Muscle of back (tissue), 11 donors: ENCODE measurements around the gene IL10RB. TPM values are rescaled to one million over a fixed set of nuclear protein-coding genes. Genes with fewer than 3 reads are reported as not detected.
"Not testable (repeated sequence)": the region's sequence is repeated elsewhere in the genome, so short reads cannot be mapped to it uniquely, and the experiment has no call there.

Source experiments
- DNase-seq, 3 donors: peaks; one replicate each; pipeline versions ENCODE4 v3.0.0 to v3.0.0-alpha.2; 2013
- polyA plus RNA-seq, 10 donors: library from polyadenylated mRNA; unstranded; fragments of 120-200 nt; gene quantifications; one replicate each; pipeline ENCODE4 v1.2.1, GENCODE V29; 2013; ENCODE audit not compliant: insufficient read length in 10 of 10

The IL10RB gene
- polyA plus RNA-seq, 10 donors: 14.9 to 24.8 (median 18.4) TPM

GRCh38 chr21:33238565-33239255, 27.5 kb upstream of the IL10RB start:
- DNase-seq: no peak

DNA sequence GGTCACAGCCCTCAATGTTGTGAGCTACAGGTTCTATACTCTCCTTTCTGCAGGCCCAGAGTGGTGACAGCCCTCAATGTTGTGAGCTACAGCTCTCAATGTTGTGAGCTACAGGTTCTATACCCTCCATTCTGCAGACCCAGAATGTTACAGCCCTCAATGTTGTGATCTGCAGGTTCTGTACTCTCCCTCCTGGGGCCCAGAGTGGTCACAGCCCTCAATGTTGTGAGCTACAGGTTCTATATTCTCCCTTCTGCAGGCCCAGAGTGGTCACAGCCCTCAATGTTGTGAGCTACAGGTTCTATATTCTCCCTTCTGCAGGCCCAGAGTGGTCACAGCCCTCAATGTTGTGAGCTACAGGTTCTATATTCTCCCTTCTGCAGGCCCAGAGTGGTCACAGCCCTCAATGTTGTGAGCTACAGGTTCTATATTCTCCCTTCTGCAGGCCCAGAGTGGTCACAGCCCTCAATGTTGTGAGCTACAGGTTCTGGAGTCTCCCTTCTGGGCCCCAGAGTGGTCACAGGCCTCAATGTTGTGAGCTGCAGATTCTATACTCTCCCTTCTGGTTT, 26.5 kb upstream of the IL10RB start:
- not testable (repeated sequence) for DNase-seq

- DNase-seq: no peak
These were observed 25.8 kb upstream of the IL10RB start for GRCh38 chr21:33240404-33240803.

DNA sequence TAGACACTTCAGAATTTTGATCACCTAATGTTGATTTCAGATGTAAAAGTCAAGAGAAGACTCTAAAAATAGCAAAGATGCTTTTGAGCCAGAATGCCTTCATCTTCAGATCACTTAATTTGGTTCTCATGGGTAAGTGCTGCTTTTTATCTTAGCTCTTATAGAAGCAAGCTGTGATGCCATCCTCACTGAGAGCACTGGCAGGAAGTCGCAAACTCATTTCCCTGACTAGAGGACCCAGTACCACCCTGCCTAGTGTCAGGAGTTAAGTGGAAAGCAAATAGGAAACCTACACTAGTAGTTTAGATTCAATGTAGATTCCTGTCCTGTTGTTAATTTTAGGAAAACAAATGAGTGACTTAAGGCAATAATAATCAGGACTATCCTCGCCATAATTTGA, 24.3 kb upstream of the IL10RB start:
- no peak for DNase-seq

DNA sequence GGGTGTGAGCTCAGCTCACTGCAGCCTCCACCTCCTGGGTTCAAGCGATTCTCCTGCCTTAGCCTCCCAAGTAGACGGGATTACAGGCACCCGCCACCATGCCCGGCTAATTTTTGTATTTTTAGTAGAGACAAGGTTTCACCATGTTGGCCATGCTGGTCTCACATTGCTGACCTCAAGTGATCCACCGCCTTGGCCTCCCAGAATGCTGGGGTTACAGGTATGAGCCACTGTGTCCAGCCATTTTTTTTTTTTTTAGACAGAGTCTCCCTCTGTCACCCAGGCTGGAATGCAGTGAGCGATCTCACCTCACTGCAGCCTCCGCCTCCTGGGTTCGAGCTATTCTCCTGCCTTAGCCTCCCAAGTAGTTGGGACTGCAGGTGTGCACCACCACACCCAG, 23.3 kb upstream of the IL10RB start:
- DNase-seq: not testable (repeated sequence)

DNA sequence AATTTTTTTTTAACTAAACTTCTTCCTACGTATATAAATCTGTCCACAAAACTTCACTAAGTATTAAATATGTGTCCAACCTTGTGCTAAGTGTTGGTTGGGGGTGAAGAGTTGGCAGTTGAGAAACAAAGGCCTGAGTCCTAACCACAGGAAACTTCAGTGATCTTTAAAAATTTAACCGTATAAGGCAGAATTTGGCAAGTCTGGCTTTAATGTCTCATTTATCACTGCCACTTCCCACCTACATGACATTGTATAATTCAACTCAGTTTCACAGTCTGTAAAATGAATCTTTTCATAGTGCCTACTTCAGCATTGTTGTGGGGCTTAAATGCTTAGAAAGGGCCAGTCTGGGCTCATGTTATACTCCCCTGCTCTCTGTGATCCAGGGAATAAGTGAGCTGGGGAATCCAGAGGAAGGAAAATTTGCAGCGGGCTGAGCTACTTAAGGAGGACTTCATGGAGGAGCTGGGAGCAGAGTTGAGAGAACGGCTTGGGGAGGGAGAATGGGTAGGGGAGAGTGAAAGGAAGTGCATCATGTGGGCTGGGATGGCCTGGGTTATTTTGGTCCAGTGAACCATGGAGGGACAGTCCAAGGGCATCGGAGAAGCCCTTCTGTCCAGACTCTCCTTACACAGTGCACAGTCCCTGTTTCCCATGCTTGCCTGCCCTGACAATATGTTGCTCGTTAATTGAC, 21.9 kb upstream of the IL10RB start:
- DNase-seq: no peak

DNA sequence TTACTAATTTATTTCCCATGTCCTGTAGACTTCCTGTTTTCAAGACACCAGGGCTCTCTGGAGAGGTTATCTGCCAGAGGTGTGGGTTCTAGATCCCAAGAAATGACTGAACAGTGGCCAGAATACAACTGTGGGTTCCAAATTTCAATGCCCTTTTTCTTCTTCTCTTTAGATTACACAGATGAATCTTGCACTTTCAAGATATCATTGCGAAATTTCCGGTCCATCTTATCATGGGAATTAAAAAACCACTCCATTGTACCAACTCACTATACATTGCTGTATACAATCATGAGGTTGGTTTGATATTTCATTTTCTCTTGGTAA, 21.4 kb upstream of the IL10RB start:
- DNase-seq: no peak

GRCh38 chr21:33245289-33245918, 20.8 kb upstream of the IL10RB start:
- no peak for DNase-seq

- DNase-seq: no peak
These were observed 19.7 kb upstream of the IL10RB start for GRCh38 chr21:33246506-33246905.

- DNase-seq: no peak
These were observed 19.2 kb upstream of the IL10RB start for GRCh38 chr21:33246963-33247362.

- DNase-seq: peak in 1 of 3 donors; percentile 46
These were observed 18.6 kb upstream of the IL10RB start for GRCh38 chr21:33247599-33247998.

GRCh38 chr21:33249331-33250002, 16.7 kb upstream of the IL10RB start:
- no peak for DNase-seq

- no peak for DNase-seq
These were observed 15.0 kb upstream of the IL10RB start for GRCh38 chr21:33251119-33251518.

DNA sequence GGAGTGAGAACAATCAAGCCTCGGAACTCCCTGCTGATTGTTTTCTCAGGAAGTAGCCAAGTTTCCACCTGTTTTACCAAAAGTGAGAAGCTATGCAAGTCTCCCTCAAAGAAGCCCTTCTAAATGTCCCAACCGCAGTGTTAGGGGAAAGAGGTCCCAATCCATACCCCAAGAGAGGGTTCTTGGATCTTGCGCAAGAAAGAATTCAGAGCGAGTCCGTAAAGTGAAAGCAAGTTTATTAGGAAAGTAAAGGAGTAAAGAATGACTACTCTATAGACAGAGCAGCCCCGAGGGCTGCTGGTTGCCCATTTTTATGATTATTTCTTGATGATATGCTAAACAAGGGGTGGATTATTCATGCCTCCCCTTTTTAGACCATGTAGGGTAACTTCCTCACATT, 12.8 kb upstream of the IL10RB start:
- DNase-seq: not testable (repeated sequence)

GRCh38 chr21:33254766-33255165, 11.4 kb upstream of the IL10RB start:
- DNase-seq: no peak

DNA sequence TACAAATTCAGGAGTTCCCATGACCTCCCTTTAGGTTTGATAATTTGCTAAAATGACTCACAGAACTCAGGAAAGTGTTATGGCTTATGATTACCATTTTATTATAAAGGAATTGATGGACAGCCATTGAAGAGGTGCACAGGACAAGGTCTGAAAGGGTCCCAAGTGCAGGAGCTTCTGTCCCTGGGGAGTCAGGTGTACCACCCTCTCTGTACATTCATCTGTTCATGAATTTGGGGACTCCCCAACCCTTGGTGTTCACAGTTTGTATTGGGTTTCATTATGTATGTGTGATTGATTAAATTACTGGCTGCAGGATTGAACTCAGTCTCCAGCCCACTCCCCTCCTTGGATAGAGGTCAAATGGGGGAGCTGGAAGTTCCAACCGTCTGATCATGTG, 10.8 kb upstream of the IL10RB start:
- no peak for DNase-seq

DNA sequence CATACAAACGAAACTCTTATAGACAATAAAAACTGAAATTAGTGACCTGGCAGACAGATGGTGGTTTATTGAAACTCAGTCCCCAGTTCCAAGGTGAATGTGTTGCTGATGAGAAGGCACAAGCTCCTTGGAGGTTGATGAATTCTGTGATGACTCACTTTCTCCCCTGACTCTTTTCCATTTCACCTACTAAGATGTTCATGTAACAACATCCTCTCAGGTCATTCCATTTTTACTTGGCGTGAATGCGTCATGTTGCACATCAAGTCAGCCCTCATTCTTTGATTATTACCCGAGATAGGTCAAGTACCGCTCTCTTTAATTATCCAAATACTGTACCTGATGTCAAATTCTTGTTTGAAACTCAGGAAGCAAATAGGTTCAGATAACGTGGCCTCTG, 10.1 kb upstream of the IL10RB start:
- no peak for DNase-seq

GRCh38 chr21:33257094-33257803, 8.9 kb upstream of the IL10RB start:
- DNase-seq: no peak

- no peak for DNase-seq
These were observed 7.7 kb upstream of the IL10RB start for GRCh38 chr21:33258475-33258874.

DNA sequence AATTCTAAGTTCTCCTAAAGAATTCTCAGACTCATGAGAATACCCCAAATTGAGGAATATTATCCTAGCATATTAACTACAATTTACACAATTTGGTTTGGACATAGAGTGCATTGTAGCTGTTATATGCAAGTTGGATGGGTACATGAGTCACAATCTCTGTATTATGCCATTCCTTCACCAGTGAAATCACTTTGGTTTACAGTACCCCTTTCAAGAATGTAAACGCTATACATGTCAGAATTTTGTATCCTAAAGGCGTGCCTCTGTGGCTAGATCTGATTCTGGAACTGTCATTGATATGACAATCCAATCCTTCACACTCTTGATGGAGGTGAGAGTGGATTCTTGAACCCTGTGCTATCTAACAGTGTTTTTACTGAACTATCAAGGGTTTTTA, 6.7 kb upstream of the IL10RB start:
- DNase-seq: no peak

GRCh38 chr21:33259995-33260394, 6.2 kb upstream of the IL10RB start:
- no peak for DNase-seq

- no peak for DNase-seq
These were observed 4.5 kb upstream of the IL10RB start for GRCh38 chr21:33261635-33262034.
